ENCODE data around the gene OR51V1.
"Not testable (repeated sequence)": the region's sequence is repeated elsewhere in the genome, so short reads cannot be mapped to it uniquely, and the experiment has no call there.

OR51V1 gene

DNA sequence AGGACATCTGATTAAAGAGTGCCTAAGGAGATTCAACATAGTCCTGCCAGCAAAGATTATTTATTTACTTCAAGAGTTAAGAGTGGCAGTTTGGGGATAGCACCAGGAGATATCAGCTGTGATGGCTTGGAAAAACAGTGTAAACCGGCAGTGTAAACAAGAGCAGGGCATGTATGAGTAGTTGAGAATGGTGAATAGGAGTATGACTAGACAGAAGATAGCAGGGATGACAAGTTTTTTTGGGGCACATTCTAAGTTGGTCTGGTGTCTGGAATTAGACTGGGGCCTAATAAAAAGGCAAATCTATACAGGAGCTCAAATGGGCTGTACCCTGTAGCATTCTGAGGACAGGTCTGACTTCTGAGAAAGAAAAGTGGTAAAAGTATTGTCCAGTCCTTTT lies 39.4 kb downstream of the OR51V1 start:
- not testable (repeated sequence) for DNase-seq

DNA sequence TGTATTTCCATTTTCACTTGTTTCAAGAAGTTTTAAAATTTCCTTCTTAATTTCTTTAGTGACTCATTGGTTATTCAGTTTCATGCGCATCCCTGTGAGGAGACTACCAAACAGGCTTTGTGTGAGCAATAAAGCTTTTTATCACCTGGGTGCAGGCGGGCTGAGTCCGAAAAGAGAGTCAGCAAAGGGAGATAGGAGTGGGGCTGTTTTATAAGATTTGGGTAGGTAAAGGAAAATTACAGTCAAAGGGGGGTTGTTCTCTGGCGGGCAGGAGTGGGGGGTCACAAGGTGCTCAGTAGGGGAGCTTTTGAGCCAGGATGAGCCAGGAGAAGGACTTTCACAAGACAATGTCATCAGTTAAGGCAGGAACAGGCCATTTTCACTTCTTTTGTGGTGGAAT lies 40.3 kb downstream of the OR51V1 start:
- DNase-seq: peak; percentile 39

- DNase-seq: no peak
Observed at GRCh38 chr11:5159806-5160205, 40.7 kb downstream of the OR51V1 start.

DNA sequence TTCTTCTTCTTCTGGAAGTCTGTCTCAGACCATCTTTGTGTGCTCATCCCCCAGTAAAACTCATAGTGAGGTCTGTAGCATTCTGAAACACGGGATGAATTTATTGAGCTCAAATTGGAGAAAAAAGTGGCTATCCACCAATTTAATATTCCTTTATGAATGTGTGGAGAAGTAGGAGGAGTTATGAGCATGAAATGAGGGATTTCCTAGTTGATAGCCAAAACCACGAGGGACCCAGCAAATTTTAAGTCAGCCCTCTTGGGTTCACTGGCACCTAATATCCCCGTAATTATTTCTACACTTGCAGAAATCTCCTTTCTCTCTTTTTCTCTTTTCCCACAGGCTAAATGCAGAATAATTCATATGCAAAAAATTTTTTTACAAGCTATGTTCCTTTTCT lies 45.8 kb downstream of the OR51V1 start, which contains the start of gene OR52A1:
TSS of gene OR52A1 (minus strand) at position 101 of the 400 bp plus-strand sequence. CDS start 2,388 bp downstream, outside the sequence.
- no peak for DNase-seq

DNA sequence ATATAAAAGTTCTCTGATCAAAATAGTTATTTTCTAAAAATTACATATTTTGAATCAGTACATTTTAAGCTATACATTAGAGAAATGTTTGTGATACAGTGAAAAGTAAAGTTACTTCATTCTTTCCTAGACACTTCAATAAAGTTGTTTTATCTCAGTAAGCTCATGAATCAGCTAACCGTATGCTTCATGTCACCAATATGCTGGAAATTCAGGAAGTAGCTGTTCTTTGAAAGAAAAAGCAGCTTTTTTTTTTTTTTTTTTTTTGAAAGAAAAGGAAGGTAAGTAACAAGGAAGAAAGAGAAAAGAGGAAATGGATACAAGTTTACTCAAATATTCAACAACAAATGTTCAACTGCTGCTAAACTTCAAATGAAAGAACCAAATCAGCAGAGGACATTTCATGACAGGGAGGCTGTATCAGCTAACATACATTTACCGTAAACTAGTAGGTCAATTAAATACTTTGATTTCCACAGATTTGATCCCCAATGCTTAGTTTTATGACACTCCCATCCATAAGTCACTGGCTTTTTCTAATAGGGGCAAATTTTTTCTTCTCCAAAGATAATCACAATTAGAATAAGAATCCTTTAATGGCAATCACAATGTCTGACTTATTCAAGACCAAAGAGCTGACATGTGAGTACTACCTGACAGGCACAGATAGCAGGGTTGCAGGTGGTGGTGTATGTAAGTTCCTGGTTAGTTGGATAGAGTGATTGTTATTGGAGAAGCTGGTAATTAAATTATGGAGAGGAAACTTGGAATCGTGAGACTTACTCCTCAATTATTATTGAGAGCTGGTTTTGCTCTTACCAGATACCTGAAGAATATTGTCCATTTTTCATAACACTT lies 46.7 kb downstream of the OR51V1 start:
- peak; percentile 31 for DNase-seq

DNA sequence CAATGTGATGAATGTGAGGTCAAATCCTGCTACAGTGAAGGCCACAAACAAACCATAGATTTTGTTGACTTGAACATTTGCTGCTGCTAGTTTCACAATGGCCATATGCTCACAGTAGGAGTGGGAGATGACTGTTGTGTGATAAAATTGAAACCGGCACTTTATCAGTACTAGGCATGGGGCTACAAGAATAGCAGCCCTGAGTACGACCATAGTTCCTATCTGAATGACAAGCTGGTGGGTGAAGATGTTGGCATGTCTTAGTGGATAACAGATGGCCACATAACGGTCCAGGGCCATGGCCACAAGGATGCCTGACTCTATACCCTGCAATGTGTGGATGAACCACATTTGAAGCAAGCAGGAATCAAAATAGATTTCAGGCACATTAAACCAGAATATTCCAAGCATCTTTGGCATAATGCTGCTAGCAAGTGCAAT lies 48.7 kb downstream of the OR51V1 start:
- peak; percentile 97 for DNase-seq

Measured in hematopoietic multipotent progenitor cell treated with erythropoietin and hydrocortisone succinate and interleukin-3 and kit ligand, for 8 days (in vitro differentiated cells).